Prostate gland (tissue), 2 donors: Measurements from ENCODE around the gene THBS2.

Experiments used
- POLR2A ChIP-seq: fragments of 450-650 bp; IDR thresholded peaks from one replicate; pipeline ENCODE4 v1.6.1; 2016; ENCODE audit warnings: antibody characterized with exemption, mild to moderate bottlenecking
- POLR2AphosphoS5 ChIP-seq: sonication (generic); formaldehyde crosslinking; IDR thresholded peaks from one replicate; pipeline ENCODE4 v1.6.1; 2017; ENCODE audit warnings: antibody characterized with exemption
- TF ChIP-seq, protein P1 (sequence below), 4 experiments: fragments of 200-600 bp in 2 of 4; fragments of 450-650 bp in 2 of 4; sonication (generic) in 2 of 4; IDR thresholded peaks; 1 replicate in 3 of 4; 2 replicates in 1 of 4; pipeline ENCODE4 v1.5.1; 2016 to 2019; ENCODE audit warnings: antibody characterized with exemption in 4 of 4, mild to moderate bottlenecking in 2 of 4, moderate library complexity in 2 of 4

- TF ChIP-seq, protein P1, sequence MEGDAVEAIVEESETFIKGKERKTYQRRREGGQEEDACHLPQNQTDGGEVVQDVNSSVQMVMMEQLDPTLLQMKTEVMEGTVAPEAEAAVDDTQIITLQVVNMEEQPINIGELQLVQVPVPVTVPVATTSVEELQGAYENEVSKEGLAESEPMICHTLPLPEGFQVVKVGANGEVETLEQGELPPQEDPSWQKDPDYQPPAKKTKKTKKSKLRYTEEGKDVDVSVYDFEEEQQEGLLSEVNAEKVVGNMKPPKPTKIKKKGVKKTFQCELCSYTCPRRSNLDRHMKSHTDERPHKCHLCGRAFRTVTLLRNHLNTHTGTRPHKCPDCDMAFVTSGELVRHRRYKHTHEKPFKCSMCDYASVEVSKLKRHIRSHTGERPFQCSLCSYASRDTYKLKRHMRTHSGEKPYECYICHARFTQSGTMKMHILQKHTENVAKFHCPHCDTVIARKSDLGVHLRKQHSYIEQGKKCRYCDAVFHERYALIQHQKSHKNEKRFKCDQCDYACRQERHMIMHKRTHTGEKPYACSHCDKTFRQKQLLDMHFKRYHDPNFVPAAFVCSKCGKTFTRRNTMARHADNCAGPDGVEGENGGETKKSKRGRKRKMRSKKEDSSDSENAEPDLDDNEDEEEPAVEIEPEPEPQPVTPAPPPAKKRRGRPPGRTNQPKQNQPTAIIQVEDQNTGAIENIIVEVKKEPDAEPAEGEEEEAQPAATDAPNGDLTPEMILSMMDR (IDR thresholded peaks at IDR 0.05): no peak
- TF ChIP-seq POLR2A: no peak
- TF ChIP-seq POLR2AphosphoS5: no peak
Measured at GRCh38 chr6:169287675-169288074, 34.0 kb upstream of the THBS2 start.
